Ascending aorta (tissue), 2 donors: ENCODE results near the gene CCDC28A. TPM values are rescaled to one million over a fixed set of nuclear protein-coding genes. Genes with fewer than 3 reads are reported as not detected.
"Not testable (repeated sequence)": the region's sequence is repeated elsewhere in the genome, so short reads cannot be mapped to it uniquely, and the experiment has no call there.

Experiments
- DNase-seq, 2 donors: peaks; one replicate each; pipeline ENCODE4 v3.0.0-alpha.2; 2019; ENCODE audit warnings: low spot score in 2 of 2
- H3K27ac ChIP-seq, 2 donors: fragments of 200-600 bp; sonication (generic); one replicate each; pipeline ENCODE4 v1.5.1; 2016 to 2017; ENCODE audit warnings: mild to moderate bottlenecking in 1 of 2
- H3K27me3 ChIP-seq: fragments of 200-600 bp; sonication (generic); one replicate; pipeline ENCODE4 v1.5.1; 2017
- H3K36me3 ChIP-seq, 2 donors: fragments of 200-600 bp; sonication (generic); one replicate each; pipeline ENCODE4 v1.5.1; 2016
- H3K4me1 ChIP-seq, 2 donors: fragments of 200-600 bp; sonication (generic); one replicate each; pipeline ENCODE4 v1.5.1; 2016 to 2017; ENCODE audit warnings: mild to moderate bottlenecking in 1 of 2
- H3K4me3 ChIP-seq, 2 donors: fragments of 200-600 bp; sonication (generic); one replicate each; pipeline ENCODE4 v1.5.1; 2016 to 2017; ENCODE audit warnings: mild to moderate bottlenecking in 1 of 2
- H3K9me3 ChIP-seq, 2 donors: fragments of 200-600 bp; sonication (generic); one replicate each; pipeline ENCODE4 v1.5.1; 2016
- intact Hi-C: fragments of 100-400 bp; cut with DNase I; formaldehyde crosslinking; loops from one replicate; pipeline ENCODE4 v1.15.1; 2023
- total RNA-seq: library from RNA; depleted of rRNA; stranded (reverse); fragments of >200 nt; gene quantifications from one replicate; pipeline ENCODE4 v1.1.0, GENCODE V29; 2016
- TF ChIP-seq, protein P1 (sequence below), 3 experiments: fragments of 200-600 bp in 2 of 3; fragments of 450-650 bp in 1 of 3; sonication (generic) in 2 of 3; IDR thresholded peaks; one replicate each; pipeline ENCODE4 v1.5.1; 2016 to 2019; ENCODE audit warnings: antibody characterized with exemption in 3 of 3, mild to moderate bottlenecking in 1 of 3, moderate library complexity in 1 of 3

Gene CCDC28A
- total RNA-seq, 1 donor from 2014 or later = 0.32 TPM

GRCh38 chr6:138728662-138729061 lies 44.9 kb upstream of the CCDC28A start:
- TF ChIP-seq, protein P1, sequence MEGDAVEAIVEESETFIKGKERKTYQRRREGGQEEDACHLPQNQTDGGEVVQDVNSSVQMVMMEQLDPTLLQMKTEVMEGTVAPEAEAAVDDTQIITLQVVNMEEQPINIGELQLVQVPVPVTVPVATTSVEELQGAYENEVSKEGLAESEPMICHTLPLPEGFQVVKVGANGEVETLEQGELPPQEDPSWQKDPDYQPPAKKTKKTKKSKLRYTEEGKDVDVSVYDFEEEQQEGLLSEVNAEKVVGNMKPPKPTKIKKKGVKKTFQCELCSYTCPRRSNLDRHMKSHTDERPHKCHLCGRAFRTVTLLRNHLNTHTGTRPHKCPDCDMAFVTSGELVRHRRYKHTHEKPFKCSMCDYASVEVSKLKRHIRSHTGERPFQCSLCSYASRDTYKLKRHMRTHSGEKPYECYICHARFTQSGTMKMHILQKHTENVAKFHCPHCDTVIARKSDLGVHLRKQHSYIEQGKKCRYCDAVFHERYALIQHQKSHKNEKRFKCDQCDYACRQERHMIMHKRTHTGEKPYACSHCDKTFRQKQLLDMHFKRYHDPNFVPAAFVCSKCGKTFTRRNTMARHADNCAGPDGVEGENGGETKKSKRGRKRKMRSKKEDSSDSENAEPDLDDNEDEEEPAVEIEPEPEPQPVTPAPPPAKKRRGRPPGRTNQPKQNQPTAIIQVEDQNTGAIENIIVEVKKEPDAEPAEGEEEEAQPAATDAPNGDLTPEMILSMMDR (IDR thresholded peaks at IDR 0.05) = no peak
- Histone ChIP-seq H3K4me3 (no peak overlapping the region), H3K4me1 (no peaks in the 10 kb centered on the region), H3K27me3 (no peaks in the 10 kb centered on the region), H3K36me3 (no peaks in the 10 kb centered on the region), H3K9me3 (no peaks in the 10 kb centered on the region), H3K27ac (no peak overlapping the region)
- no peak for DNase-seq
- intact Hi-C loops = no loop called here

GRCh38 chr6:138730037-138730436 lies 43.5 kb upstream of the CCDC28A start:
- H3K9me3 ChIP-seq, H3K36me3 ChIP-seq, H3K27me3 ChIP-seq, H3K4me1 ChIP-seq, DNase-seq, H3K27ac ChIP-seq, H3K4me3 ChIP-seq, intact Hi-C loops: not testable (repeated sequence)

- Histone ChIP-seq H3K27ac (no peak overlapping the region), H3K27me3 (no peaks in the 10 kb centered on the region), H3K4me3 (no peak overlapping the region), H3K9me3 (no peaks in the 10 kb centered on the region), H3K4me1 (no peaks in the 10 kb centered on the region), H3K36me3 (no peaks in the 10 kb centered on the region)
- no peak for DNase-seq
- intact Hi-C loops = no loop called here
- TF ChIP-seq, protein P1 (IDR thresholded peaks at IDR 0.05) = no peak
Observed at GRCh38 chr6:138734585-138734984, 39.0 kb upstream of the CCDC28A start.

DNA sequence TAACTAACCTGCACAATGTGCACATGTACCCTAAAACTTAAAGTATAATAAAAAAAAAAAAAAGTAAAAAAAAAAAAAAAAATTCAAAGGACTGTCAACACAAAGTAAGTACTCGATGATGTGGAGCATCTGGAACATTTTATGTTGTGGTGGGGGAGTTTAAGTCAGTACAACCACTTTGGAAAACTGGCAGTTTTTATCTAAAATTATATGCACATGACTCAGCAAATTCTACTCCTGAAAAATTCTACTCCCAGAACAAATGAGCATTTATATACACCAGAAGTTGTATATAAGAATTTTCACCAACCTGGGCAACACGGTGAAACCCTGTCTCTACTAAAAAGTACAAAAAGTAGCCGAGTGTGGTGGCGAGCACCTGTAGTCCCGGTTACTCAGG lies 36.9 kb upstream of the CCDC28A start:
- H3K27ac ChIP-seq = no peak overlapping the region
- TF ChIP-seq, protein P1 (IDR thresholded peaks at IDR 0.05) = no peak
- intact Hi-C loops = no loop called here
- no peaks in the 10 kb centered on the region for H3K4me1 ChIP-seq
- H3K4me3 ChIP-seq = no peak overlapping the region
- H3K27me3 ChIP-seq = no peaks in the 10 kb centered on the region
- no peaks in the 10 kb centered on the region for H3K9me3 ChIP-seq
- DNase-seq = no peak
- H3K36me3 ChIP-seq = no peaks in the 10 kb centered on the region

DNA sequence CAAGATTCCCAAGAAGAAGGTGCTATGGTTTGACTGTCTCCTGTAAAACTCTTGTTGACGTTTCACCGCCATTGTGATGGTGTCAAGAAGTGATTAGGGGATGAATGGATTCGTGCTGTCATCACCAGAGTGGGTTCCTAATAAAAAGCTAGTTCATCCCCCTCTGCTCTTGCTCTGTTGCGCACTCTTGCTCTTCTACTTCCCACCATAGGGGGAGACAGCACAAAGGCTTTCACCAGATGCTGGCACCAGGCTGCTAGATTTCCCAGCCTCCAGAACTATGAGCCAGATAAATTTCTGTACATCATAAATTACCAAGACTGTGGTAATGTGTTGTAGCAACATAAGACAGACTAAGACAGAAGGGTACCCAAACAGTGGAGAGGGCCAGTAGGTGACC lies 21.6 kb upstream of the CCDC28A start:
- no peaks in the 10 kb centered on the region for H3K9me3 ChIP-seq
- no peaks in the 10 kb centered on the region for H3K36me3 ChIP-seq
- no peak overlapping the region for H3K27ac ChIP-seq
- no peak for DNase-seq
- no peaks in the 10 kb centered on the region for H3K27me3 ChIP-seq
- TF ChIP-seq, protein P1 (IDR thresholded peaks at IDR 0.05) = no peak
- intact Hi-C loops = no loop called here
- H3K4me3 ChIP-seq = no peak overlapping the region
- H3K4me1 ChIP-seq = no peaks in the 10 kb centered on the region

- no peak overlapping the region for H3K27ac ChIP-seq
- TF ChIP-seq, protein P1 (IDR thresholded peaks at IDR 0.05) = no peak
- no peaks in the 10 kb centered on the region for H3K36me3 ChIP-seq
- no peaks in the 10 kb centered on the region for H3K4me1 ChIP-seq
- no peaks in the 10 kb centered on the region for H3K9me3 ChIP-seq
- H3K27me3 ChIP-seq = no peaks in the 10 kb centered on the region
- H3K4me3 ChIP-seq = no peak overlapping the region
- no peak for DNase-seq
- intact Hi-C loops = no loop called here
Observed at GRCh38 chr6:138757136-138757535, 16.4 kb upstream of the CCDC28A start.
